ENCODE results near the gene PAFAH1B1. TPM values are rescaled to one million over a fixed set of nuclear protein-coding genes. Genes with fewer than 3 reads are reported as not detected.

The PAFAH1B1 gene
- total and polyA plus RNA-seq, 7 donors, result 35.4 to 139 (median 97.6) TPM

DNA sequence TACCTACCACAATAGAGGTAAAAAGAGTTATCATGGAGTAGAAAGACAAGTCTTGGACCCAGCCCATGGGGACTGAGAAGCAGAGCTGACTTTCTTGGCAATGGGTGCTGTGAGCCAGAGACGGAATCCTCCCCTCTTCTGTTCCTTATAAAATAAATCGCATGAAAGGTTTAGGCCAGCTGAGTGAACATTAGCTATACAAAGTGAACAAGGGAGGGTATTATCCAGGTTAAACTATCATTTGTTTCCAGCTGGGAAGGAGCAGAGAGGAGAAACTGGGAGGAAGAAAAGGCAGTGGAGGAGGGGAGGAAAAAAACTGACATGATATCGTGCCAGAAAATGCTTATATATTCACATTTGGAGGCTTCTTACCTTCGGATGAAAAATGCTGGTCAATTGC is 13.3 kb upstream of the PAFAH1B1 start:
- TF ChIP-seq EP300 (IDR thresholded peaks at IDR 0.05), result no peak
- no peak for TF ChIP-seq CTCF (IDR thresholded peaks at IDR 0.05)
- no peak for TF ChIP-seq POLR2A (IDR thresholded peaks at IDR 0.05)
- TF ChIP-seq POLR2AphosphoS5 (IDR thresholded peaks at IDR 0.05), result no peak

DNA sequence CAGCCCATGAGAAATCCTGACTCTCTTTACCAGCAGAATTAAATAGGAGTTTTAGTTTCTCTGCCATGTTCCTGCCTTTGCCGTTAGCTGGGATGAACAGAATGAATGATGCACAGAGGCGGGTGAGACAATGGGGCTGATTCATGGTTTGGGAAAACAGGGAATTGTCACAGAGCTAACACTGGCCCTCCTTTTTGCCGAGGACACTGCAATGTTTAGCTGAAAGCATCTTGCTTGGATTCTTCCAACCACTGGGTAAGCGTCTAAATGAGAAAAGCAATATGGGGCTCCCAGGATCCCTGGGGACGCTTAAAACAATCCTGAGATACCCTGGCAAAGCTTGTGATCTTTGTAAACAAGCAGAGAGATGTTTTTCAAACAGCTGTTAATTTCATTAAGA is 12.8 kb upstream of the PAFAH1B1 start:
- H3K4me1 ChIP-seq, result no peaks in the 10 kb centered on the region
- intact Hi-C loops (cut with DNase I), result no loop called here
- TF ChIP-seq EP300 (IDR thresholded peaks at IDR 0.05) (no peak), POLR2A (IDR thresholded peaks at IDR 0.05) (no peak), CTCF (IDR thresholded peaks at IDR 0.05) (no peak), POLR2AphosphoS5 (IDR thresholded peaks at IDR 0.05) (no peak)
- no peak overlapping the region for H3K4me3 ChIP-seq
- no peak overlapping the region for H3K27ac ChIP-seq
- H3K9me3 ChIP-seq, result no peaks in the 10 kb centered on the region
- peaks cover 0 to 3% (median 0%) of the 10 kb centered on the region in 3 donors for H3K27me3 ChIP-seq
- WGBS, 2 donors, result 59 to 68% methylated on average over 5 of the region's 5 CpGs
- H3K36me3 ChIP-seq, result no peaks in the 10 kb centered on the region
- no peak for DNase-seq

More for the DNA sequence above, 13.3 kb upstream of the PAFAH1B1 start:
- H3K36me3 ChIP-seq, result no peaks in the 10 kb centered on the region
- H3K4me1 ChIP-seq, result no peaks in the 10 kb centered on the region
- DNase-seq, result no peak
- H3K27me3 ChIP-seq, result peaks cover 0 to 3% (median 0%) of the 10 kb centered on the region in 3 donors
- H3K9me3 ChIP-seq, result no peaks in the 10 kb centered on the region
- intact Hi-C loops (cut with DNase I), result no loop called here
- 62 to 77% methylated on average over 4 of the region's 4 CpGs for WGBS, 2 donors
- no peak overlapping the region for H3K4me3 ChIP-seq
- H3K27ac ChIP-seq, result no peak overlapping the region

- WGBS, 2 donors, result 96 to 97% methylated on average over 18 of the region's 18 CpGs
- Histone ChIP-seq H3K36me3 (no peaks in the 10 kb centered on the region), H3K27me3 (no peaks in the 10 kb centered on the region), H3K9me3 (no peaks in the 10 kb centered on the region), H3K4me3 (no peak overlapping the region), H3K27ac (no peak overlapping the region), H3K4me1 (no peaks in the 10 kb centered on the region)
- DNase-seq, result no peak
- intact Hi-C loops (cut with DNase I), result no loop called here
- TF ChIP-seq POLR2A (IDR thresholded peaks at IDR 0.05) (no peak), POLR2AphosphoS5 (IDR thresholded peaks at IDR 0.05) (no peak), CTCF (IDR thresholded peaks at IDR 0.05) (no peak), EP300 (IDR thresholded peaks at IDR 0.05) (no peak)
Observed at GRCh38 chr17:2582493-2582892, 11.0 kb upstream of the PAFAH1B1 start.

- no peak for DNase-seq
- Histone ChIP-seq H3K27me3 (no peaks in the 10 kb centered on the region), H3K4me1 (peaks cover 0 to 25% (median 19%) of the 10 kb centered on the region in 4 donors), H3K4me3 (no peak overlapping the region), H3K27ac (peak overlapping the region in 1 of 4 donors; percentile 99), H3K9me3 (no peaks in the 10 kb centered on the region), H3K36me3 (no peaks in the 10 kb centered on the region)
- intact Hi-C loops (cut with DNase I), result loop anchor here (10.0 kb wide), 2 partner anchors 176 to 414 kb away; no protein-coding TSS in a partner anchor
- WGBS, 2 donors, result 92 to 96% methylated on average over 16 of the region's 16 CpGs
- TF ChIP-seq POLR2A (IDR thresholded peaks at IDR 0.05) (no peak), POLR2AphosphoS5 (IDR thresholded peaks at IDR 0.05) (no peak), CTCF (IDR thresholded peaks at IDR 0.05) (no peak), EP300 (IDR thresholded peaks at IDR 0.05) (no peak)
Observed at GRCh38 chr17:2591040-2591640, 2.3 kb upstream of the PAFAH1B1 start.
